Spinal cord (tissue), 10 donors: ENCODE data around the gene METRN. TPM values are rescaled to one million over a fixed set of nuclear protein-coding genes. Genes with fewer than 3 reads are reported as not detected.

Source experiments
- DNase-seq, 6 donors: peaks; one replicate each; pipeline versions ENCODE4 v3.0.0 to v3.0.0-alpha.2; 2013 to 2015; ENCODE audit warnings: low spot score in 6 of 6, low read depth in 4 of 6
- H3K27ac ChIP-seq: one replicate; pipeline ENCODE4 v1.5.1; 2013; ENCODE audit warnings: low read depth, low read length, control low read depth
- H3K27me3 ChIP-seq: one replicate; pipeline ENCODE4 v1.6.1; 2013; ENCODE audit warnings: low read length; ENCODE audit not compliant: control insufficient read depth, insufficient read depth
- H3K36me3 ChIP-seq: one replicate; pipeline ENCODE4 v1.6.1; 2013; ENCODE audit warnings: low read length; ENCODE audit not compliant: control insufficient read depth, insufficient read depth
- H3K4me1 ChIP-seq: one replicate; pipeline ENCODE4 v1.6.1; 2013; ENCODE audit warnings: low read length; ENCODE audit not compliant: control insufficient read depth, insufficient read depth
- H3K4me3 ChIP-seq: one replicate; pipeline ENCODE4 v1.5.1; 2013; ENCODE audit warnings: low read depth, low read length, control low read depth
- H3K9me3 ChIP-seq: one replicate; pipeline ENCODE4 v1.6.1; 2013; ENCODE audit warnings: low read length; ENCODE audit not compliant: control insufficient read depth, insufficient read depth
- WGBS: methylation state at CpG from one replicate; pipeline ENCODE4 v1.1.5; 2013; ENCODE audit warnings: missing lambda C conversion rate; ENCODE audit not compliant: insufficient coverage; 5-methylcytosine and 5-hydroxymethylcytosine counted together
- long read RNA-seq, 4 donors: transcript quantifications; one replicate each; lab custom pipeline, GENCODE V29; 2026
- polyA plus RNA-seq, 2 donors: library from polyadenylated mRNA; unstranded; fragments of 120-200 nt; gene quantifications; one replicate each; pipeline ENCODE4 v1.2.1, GENCODE V29; 2013; ENCODE audit not compliant: insufficient read length in 2 of 2
- total RNA-seq, 2 donors: library from RNA; depleted of rRNA in 1 of 2; stranded (reverse); fragments of 120-200 nt in 1 of 2; fragments of >200 nt in 1 of 2; gene quantifications; one replicate each; pipeline versions ENCODE4 v1.2.3 to v1.2.4, GENCODE V29; 2013 to 2014
- donor health status: healthy.

The METRN gene
- total RNA-seq, result 100 to 1,000 TPM in 1 of 2 donors, 10 to 100 TPM in 1; 75.5 to 238 TPM
- 100 to 1,000 TPM; 399 to 402 TPM for polyA plus RNA-seq
- long read RNA-seq, donor 1, transcript METRN-206 (4 exons, 503 nt), result minor isoform, 22 of 573 reads
- long read RNA-seq, donor 1, transcript METRN-204 (4 exons, 3,325 nt), result major isoform, 275 of 573 reads
- long read RNA-seq, donor 1, transcript METRN-201 (3 exons, 915 nt), result minor isoform, 170 of 573 reads
- long read RNA-seq, donor 1, partial matches to known transcripts, result 75 of 573 reads
- long read RNA-seq, donor 1, other reads (novel, unspliced or antisense), result 28 of 573 reads
- long read RNA-seq, donor 2, transcript METRN-204 (4 exons, 3,325 nt), result major isoform, 133 of 320 reads
- long read RNA-seq, donor 2, transcript METRN-206 (4 exons, 503 nt), result minor isoform, 10 of 320 reads
- long read RNA-seq, donor 2, transcript METRN-201 (3 exons, 915 nt), result minor isoform, 103 of 320 reads
- long read RNA-seq, donor 2, partial matches to known transcripts, result 51 of 320 reads
- long read RNA-seq, donor 2, other reads (novel, unspliced or antisense), result 20 of 320 reads
- long read RNA-seq, donor 3, transcript METRN-204 (4 exons, 3,325 nt), result major isoform, 130 of 359 reads
- long read RNA-seq, donor 3, transcript METRN-201 (3 exons, 915 nt), result minor isoform, 105 of 359 reads
- long read RNA-seq, donor 3, transcript METRN-206 (4 exons, 503 nt), result minor isoform, 10 of 359 reads
- long read RNA-seq, donor 3, partial matches to known transcripts, result 98 of 359 reads
- long read RNA-seq, donor 3, other reads (novel, unspliced or antisense), result 14 of 359 reads
- long read RNA-seq, donor 4, transcript METRN-204 (4 exons, 3,325 nt), result major isoform, 32 of 57 reads
- long read RNA-seq, donor 4, transcript METRN-201 (3 exons, 915 nt), result minor isoform, 11 of 57 reads
- long read RNA-seq, donor 4, partial matches to known transcripts, result 12 of 57 reads
- long read RNA-seq, donor 4, other reads (novel, unspliced or antisense), result 0 of 57 reads

DNA sequence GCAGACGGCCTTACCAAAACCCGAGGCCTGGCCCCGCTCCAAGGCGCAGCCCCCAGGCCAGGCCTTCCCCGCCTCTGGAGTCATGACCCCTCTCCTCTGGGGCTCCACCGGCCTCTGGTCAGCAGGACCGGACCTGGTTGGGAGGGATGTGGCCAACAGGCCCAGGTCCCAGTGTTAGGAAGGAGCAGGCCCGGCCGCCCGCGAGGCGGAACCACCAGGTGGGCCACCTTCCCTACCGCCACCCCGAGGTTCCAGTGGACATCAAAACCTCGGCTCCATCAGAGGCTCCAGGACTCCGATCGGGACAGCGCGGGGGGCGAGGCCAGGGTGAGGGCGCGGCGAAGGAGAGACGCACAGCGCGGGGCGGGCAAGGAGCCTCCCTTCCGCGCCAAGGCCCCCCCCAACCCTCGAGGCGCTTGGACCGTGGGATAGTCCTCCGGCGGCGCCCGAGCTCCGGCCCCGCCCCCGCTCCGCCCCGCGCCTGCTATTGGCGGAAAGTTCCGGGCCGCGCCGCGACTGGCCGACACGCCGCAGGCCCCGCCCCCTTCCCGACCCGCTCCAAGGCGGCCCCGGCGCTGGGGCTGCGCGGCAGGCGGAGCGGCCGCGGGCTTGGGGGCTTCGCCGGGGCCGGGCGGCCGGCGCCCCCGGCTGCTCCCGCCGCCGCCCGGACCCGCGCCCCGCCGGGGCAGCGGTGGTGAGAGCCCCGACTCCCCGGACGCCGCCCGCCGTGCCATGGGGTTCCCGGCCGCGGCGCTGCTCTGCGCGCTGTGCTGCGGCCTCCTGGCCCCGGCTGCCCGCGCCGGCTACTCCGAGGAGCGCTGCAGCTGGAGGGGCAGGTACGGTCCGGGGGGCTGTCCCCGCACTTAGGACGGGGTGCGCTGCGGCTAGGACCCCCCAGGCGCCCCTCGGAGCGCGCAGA lies at the start of gene METRN:
Gene METRN, plus strand, starts transcription at position 561 of the 919 bp plus-strand sequence. Its CDS starts 172 bp downstream, at position 733.
- Histone ChIP-seq H3K4me3 (peak within 1 kb of the TSS; percentile 59), H3K9me3 (no peaks in the 10 kb centered on the region), H3K36me3 (peaks cover 35% of the 10 kb centered on the region), H3K27ac (peak within 1 kb of the TSS; percentile 96), H3K27me3 (peaks cover 11% of the 10 kb centered on the region), H3K4me1 (peaks cover 78% of the 10 kb centered on the region)
- WGBS, result 3% methylated on average over 108 of the region's 108 CpGs
- peak in 5 of 6 donors; percentile 75 to 97 (median 86) for DNase-seq

DNA sequence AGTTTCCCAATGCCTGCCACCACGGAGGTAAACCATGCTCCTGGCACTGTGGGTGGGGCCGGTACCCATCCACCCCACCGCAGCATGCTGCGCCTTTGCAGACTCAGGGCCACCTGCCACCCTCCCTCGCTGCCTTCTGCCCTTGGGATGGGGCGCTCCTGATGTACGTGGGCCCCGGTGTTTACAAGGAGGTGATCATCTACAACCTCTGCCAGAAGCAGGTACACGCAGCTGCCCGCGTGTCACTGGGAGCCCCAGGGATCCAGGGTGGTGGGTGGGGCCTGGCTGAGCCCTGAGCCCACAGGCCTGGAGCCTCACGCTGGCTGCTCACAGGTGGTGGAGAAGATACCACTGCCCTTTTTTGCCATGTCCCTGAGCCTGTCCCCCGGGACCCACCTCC lies 48.3 kb upstream of the METRN start:
- peaks cover 21% of the 10 kb centered on the region for H3K4me1 ChIP-seq
- H3K27me3 ChIP-seq, result no peaks in the 10 kb centered on the region
- H3K4me3 ChIP-seq, result no peak overlapping the region
- peaks cover 85% of the 10 kb centered on the region for H3K36me3 ChIP-seq
- DNase-seq, result no peak
- WGBS, result 94% methylated on average over 10 of the region's 13 CpGs
- no peak overlapping the region for H3K27ac ChIP-seq
- H3K9me3 ChIP-seq, result no peaks in the 10 kb centered on the region

DNA sequence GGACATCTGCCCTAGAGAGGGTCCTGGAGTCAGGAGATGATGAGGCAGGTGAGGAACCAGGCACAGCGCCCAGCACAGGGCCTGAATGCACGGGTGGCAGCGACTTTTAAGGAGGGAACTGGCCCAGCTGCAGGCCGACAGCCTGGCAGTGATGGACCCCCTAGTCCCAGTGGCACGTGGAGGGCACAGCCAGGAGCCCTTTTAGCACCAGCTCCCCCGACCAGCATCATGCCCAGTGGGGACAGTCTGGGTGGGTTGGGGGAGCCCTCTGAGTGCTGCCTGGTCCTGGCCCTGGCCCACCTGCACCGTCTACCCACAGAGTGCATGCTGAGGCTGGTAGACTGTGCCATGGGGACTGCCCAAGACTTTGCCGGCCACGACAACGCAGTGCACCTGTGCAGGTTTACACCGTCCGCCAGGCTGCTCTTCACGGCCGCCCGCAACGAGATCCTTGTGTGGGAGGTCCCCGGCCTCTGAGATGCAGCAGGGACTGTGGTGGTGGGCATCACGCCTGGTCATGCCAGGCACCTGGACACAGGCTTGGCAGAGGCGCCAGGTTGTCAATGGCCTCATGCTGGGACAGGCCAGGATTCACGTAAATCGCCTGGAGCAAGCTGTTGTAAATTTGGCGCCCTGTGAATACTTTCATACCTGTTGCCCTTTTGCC lies 47.7 kb upstream of the METRN start:
- H3K27me3 ChIP-seq, result no peaks in the 10 kb centered on the region
- H3K4me1 ChIP-seq, result peaks cover 21% of the 10 kb centered on the region
- H3K27ac ChIP-seq, result peak overlapping the region; percentile 33
- peaks cover 85% of the 10 kb centered on the region for H3K36me3 ChIP-seq
- H3K9me3 ChIP-seq, result no peaks in the 10 kb centered on the region
- 76% methylated on average over 17 of the region's 22 CpGs for WGBS
- no peak for DNase-seq
- no peak overlapping the region for H3K4me3 ChIP-seq

DNA sequence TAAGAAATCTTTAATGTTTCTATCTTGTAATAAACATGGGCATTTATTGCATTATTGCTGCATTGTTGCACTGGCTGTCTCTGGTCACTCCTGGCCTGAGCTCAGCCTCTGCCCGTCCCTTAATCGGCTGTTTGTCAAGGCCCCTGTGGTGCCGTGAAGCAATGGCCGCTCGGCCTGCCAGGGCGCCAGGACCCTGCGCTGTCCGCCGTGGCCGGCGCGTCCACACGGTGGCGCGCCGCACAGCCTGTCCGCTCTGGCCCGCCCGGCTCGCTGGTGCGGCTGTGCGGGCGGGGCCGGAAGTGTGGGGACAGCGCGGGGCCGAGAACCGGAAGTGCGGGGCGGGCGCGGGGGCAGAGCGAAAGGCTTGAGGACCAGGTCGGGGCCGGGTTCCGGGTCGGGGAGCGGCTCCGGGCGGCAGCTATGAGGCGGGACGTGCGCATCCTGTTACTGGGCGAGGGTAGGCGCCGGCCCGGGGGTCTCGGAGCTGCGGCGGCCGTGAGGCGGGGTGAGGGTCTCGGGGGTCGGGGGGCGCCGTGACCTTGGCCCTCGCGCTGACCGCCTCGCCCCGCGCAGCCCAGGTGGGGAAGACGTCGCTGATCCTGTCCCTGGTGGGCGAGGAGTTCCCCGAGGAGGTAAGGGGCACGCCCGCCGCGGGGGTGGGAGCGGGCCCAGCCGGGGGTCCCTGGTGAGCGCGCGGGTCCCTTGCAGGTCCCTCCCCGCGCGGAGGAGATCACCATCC lies 47.0 kb upstream of the METRN start, which contains the start of gene RHOT2:
Gene RHOT2, plus strand, starts transcription at position 353 of the 739 bp plus-strand sequence. Its CDS starts 68 bp downstream, at position 421.
- DNase-seq, result peak; percentile 63 to 97 (median 86)
- no peaks in the 10 kb centered on the region for H3K9me3 ChIP-seq
- H3K36me3 ChIP-seq, result peaks cover 85% of the 10 kb centered on the region
- peaks cover 21% of the 10 kb centered on the region for H3K4me1 ChIP-seq
- WGBS, result 0% methylated on average over 78 of the region's 78 CpGs
- H3K4me3 ChIP-seq, result peak within 1 kb of the TSS; percentile 66
- peak within 1 kb of the TSS; percentile 33 for H3K27ac ChIP-seq
- no peaks in the 10 kb centered on the region for H3K27me3 ChIP-seq

DNA sequence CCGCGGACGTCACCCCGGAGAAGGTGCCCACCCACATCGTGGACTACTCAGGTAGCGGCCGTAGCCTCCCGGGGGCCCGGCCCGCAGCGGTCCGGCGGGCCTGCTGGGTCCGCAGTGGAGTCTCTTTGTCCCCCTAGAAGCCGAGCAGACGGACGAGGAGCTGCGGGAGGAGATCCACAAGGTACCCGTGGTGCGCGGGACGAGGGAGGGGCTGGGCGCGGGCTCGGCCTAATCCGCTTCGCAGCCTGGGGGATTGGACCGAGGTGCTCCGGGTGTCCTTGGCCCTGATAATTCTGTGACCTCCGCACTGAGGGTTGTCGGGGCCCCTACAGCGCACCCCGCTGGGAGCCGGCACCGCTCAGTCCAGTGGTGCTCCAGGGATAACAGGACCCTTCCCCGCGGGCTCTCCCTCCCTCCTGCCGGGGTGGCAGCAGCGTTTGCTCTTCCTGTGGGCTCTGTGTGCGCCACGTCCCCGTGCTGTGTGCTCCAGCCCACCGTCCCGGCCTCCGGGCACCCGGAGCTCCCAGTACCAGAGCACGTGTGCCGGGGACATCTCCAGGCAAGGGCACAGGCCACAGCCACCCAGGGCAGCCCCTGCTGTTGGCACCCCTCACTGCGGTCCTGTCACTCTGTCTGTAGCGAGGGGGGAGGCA lies 46.3 kb upstream of the METRN start:
- WGBS, result 15% methylated on average over 50 of the region's 50 CpGs
- Histone ChIP-seq H3K4me1 (peaks cover 21% of the 10 kb centered on the region), H3K27me3 (no peaks in the 10 kb centered on the region), H3K4me3 (peak overlapping the region; percentile 66), H3K27ac (no peak overlapping the region), H3K9me3 (no peaks in the 10 kb centered on the region), H3K36me3 (peaks cover 89% of the 10 kb centered on the region)
- no peak for DNase-seq

DNA sequence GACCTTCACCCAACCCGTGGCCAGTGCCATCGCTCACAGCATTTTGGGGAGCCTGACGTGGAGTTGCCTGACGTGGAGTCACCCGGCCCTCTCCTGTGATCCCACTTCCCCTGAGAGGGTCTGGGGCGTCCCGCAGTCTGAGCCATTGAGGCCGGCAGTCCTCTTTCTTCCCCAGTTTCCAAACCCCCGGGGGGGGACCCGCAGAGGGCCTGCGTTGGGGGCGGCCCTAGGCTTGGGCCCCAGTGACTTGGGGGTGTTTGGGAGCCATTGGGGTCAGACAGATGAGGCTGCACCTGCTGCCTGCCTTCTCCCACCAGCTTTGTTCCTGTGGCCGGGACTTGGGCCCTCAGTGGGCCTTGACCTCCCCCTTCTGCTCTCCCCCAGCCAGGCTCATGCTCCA lies 45.3 kb upstream of the METRN start:
- DNase-seq, result no peak
- Histone ChIP-seq H3K9me3 (no peaks in the 10 kb centered on the region), H3K27me3 (no peaks in the 10 kb centered on the region), H3K27ac (no peak overlapping the region), H3K4me1 (peaks cover 22% of the 10 kb centered on the region), H3K36me3 (peaks cover 91% of the 10 kb centered on the region), H3K4me3 (no peak overlapping the region)
- WGBS, result 94% methylated on average over 13 of the region's 13 CpGs

DNA sequence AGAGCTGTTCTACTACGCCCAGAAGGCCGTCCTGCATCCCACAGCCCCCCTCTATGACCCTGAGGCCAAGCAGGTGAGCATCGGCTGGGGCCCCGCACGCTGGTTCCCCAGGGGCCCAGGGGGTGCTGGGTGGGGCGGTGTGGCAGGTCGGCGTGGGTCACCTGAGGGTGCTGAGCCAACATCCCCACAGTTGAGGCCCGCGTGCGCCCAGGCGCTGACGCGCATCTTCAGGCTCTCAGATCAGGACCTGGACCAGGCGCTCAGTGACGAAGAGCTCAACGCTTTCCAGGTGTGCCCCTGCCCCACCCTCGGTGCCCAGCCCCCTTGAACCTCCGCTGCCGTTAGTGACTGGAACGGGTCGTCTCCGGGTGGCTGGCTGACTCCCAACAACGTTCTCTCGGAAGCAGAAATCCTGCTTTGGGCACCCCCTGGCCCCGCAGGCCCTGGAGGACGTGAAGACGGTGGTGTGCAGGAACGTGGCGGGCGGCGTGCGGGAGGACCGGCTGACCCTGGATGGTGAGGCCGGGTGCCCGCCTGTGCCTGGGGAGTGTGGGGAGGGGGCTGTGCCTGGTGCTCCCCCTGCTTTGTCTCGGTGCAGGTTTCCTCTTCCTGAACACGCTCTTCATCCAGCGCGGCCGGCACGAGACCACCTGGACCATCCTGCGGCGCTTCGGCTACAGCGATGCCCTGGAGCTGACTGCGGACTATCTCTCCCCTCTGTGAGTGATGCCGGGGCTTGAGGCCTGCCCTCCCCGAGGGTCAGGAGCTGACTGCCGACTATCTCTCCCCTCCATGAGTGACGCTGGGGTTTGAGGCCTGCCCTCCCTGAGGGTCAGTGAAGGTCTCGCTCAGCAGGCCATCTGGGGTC lies 44.2 kb upstream of the METRN start:
- Histone ChIP-seq H3K36me3 (peaks cover 88% of the 10 kb centered on the region), H3K4me1 (peaks cover 29% of the 10 kb centered on the region), H3K27me3 (peaks cover 5% of the 10 kb centered on the region), H3K27ac (no peak overlapping the region), H3K9me3 (no peaks in the 10 kb centered on the region), H3K4me3 (no peak overlapping the region)
- 94% methylated on average over 51 of the region's 52 CpGs for WGBS
- no peak for DNase-seq
